ENCODE results near the gene SMYD3. TPM values are rescaled to one million over a fixed set of nuclear protein-coding genes. Genes with fewer than 3 reads are reported as not detected.

The SMYD3 gene
- total and polyA plus RNA-seq, 11 donors: 6.3 to 12.1 (median 9.5) TPM

GRCh38 chr1:246213502-246213901 lies 293.6 kb downstream of the SMYD3 start:
- no peaks in the 10 kb centered on the region for H3K36me3 ChIP-seq
- intact Hi-C loops (cut with DNase I): no loop called here
- TF ChIP-seq CTCF (IDR thresholded peaks at IDR 0.05) (no peak), POLR2A (IDR thresholded peaks at IDR 0.05) (no peak)
- no peaks in the 10 kb centered on the region for H3K27me3 ChIP-seq
- ATAC-seq (no peak), DNase-seq (no peak)
- H3K4me1 ChIP-seq: peaks cover 0 to 12% (median 0%) of the 10 kb centered on the region in 12 donors
- no peak overlapping the region for H3K27ac ChIP-seq
- H3K4me3 ChIP-seq: no peak overlapping the region
- WGBS, 4 donors: 95 to 98% (median 96%) methylated on average over 3 of the region's 3 CpGs
- no peaks in the 10 kb centered on the region for H3K9me3 ChIP-seq

GRCh38 chr1:246213036-246213435 lies 294.0 kb downstream of the SMYD3 start:
- Histone ChIP-seq H3K36me3 (no peaks in the 10 kb centered on the region), H3K27me3 (no peaks in the 10 kb centered on the region), H3K27ac (no peak overlapping the region), H3K4me1 (peaks cover 0 to 12% (median 0%) of the 10 kb centered on the region in 12 donors), H3K9me3 (no peaks in the 10 kb centered on the region), H3K4me3 (no peak overlapping the region)
- WGBS, 4 donors: 86 to 93% (median 91%) methylated on average over 3 of the region's 3 CpGs
- intact Hi-C loops (cut with DNase I): no loop called here
- no peak for TF ChIP-seq POLR2A (IDR thresholded peaks at IDR 0.05)
- no peak for TF ChIP-seq CTCF (IDR thresholded peaks at IDR 0.05)
- DNase-seq: no peak
- no peak for ATAC-seq

- ATAC-seq: no peak
- no peak for DNase-seq
- intact Hi-C loops (cut with DNase I): no loop called here
- H3K27ac ChIP-seq: no peak overlapping the region
- no peaks in the 10 kb centered on the region for H3K9me3 ChIP-seq
- H3K4me3 ChIP-seq: no peak overlapping the region
- H3K27me3 ChIP-seq: no peaks in the 10 kb centered on the region
- no peaks in the 10 kb centered on the region for H3K36me3 ChIP-seq
- H3K4me1 ChIP-seq: peaks cover 0 to 12% (median 0%) of the 10 kb centered on the region in 12 donors
- WGBS, 4 donors: 96 to 99% (median 98%) methylated on average over 2 of the region's 2 CpGs
- TF ChIP-seq POLR2A (IDR thresholded peaks at IDR 0.05): no peak
- TF ChIP-seq CTCF (IDR thresholded peaks at IDR 0.05): no peak
Measured at GRCh38 chr1:246212013-246212412, 295.1 kb downstream of the SMYD3 start.

GRCh38 chr1:246210756-246211155 lies 296.3 kb downstream of the SMYD3 start:
- H3K36me3 ChIP-seq: no peaks in the 10 kb centered on the region
- DNase-seq (no peak), ATAC-seq (no peak)
- H3K4me1 ChIP-seq: peaks cover 0 to 12% (median 0%) of the 10 kb centered on the region in 12 donors
- H3K27me3 ChIP-seq: no peaks in the 10 kb centered on the region
- intact Hi-C loops (cut with DNase I): no loop called here
- WGBS, 4 donors: 72 to 79% (median 77%) methylated on average over 10 of the region's 10 CpGs
- no peak overlapping the region for H3K27ac ChIP-seq
- H3K9me3 ChIP-seq: no peaks in the 10 kb centered on the region
- TF ChIP-seq POLR2A (IDR thresholded peaks at IDR 0.05) (no peak), CTCF (IDR thresholded peaks at IDR 0.05) (no peak)
- no peak overlapping the region for H3K4me3 ChIP-seq

Data from heart left ventricle (tissue), 16 donors.